ENCODE results near the gene CFAP300.

DNA sequence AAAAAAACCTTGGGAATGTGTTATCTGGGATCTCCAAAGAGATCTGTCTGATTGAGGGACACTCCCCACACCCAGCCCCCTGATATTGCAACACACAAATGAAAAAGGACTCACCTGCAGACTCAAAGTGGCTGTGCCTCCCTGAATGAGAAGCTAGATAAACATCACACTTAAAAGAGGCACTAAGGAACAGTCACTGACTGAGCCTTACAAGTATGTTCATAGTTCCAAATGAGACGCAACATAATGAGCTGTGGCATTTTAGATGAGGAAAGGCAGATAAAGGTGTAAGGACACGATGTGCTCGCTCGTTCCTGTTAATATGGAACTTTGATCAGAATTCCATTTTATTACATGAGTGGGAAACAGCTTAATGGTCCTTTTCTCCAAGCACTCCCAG lies 21.0 kb upstream of the CFAP300 start:
- TF ChIP-seq, protein P1, sequence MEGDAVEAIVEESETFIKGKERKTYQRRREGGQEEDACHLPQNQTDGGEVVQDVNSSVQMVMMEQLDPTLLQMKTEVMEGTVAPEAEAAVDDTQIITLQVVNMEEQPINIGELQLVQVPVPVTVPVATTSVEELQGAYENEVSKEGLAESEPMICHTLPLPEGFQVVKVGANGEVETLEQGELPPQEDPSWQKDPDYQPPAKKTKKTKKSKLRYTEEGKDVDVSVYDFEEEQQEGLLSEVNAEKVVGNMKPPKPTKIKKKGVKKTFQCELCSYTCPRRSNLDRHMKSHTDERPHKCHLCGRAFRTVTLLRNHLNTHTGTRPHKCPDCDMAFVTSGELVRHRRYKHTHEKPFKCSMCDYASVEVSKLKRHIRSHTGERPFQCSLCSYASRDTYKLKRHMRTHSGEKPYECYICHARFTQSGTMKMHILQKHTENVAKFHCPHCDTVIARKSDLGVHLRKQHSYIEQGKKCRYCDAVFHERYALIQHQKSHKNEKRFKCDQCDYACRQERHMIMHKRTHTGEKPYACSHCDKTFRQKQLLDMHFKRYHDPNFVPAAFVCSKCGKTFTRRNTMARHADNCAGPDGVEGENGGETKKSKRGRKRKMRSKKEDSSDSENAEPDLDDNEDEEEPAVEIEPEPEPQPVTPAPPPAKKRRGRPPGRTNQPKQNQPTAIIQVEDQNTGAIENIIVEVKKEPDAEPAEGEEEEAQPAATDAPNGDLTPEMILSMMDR (conservative IDR thresholded peaks at IDR 0.05): no peak
- no peak for TF ChIP-seq EZH2 (IDR thresholded peaks at IDR 0.05; ENCODE audit: low read depth)

All from PC-9 (cell line).